RWPE2 (cell line): ENCODE results near the gene SLC35F3.

Source experiments
- ATAC-seq: fragments of 200-7000 bp; cut with Tn5 transposase; 3 replicates; pipeline ENCODE4 v1.9.1; 2021; ENCODE audit warnings: low read depth
- DNase-seq: peaks from one replicate; pipeline ENCODE4 v3.0.0-alpha.2; 2020; ENCODE audit warnings: low spot score
- H3K27ac ChIP-seq: fragments of 450-650 bp; 2 replicates; pipeline ENCODE4 v1.5.1; 2017; ENCODE audit warnings: mild to moderate bottlenecking; ENCODE audit not compliant: poor library complexity, severe bottlenecking
- H3K27me3 ChIP-seq: fragments of 250-450 bp; sonication (Bioruptor Pico); 2 replicates; pipeline ENCODE4 v1.5.1; 2021; ENCODE audit warnings: mild to moderate bottlenecking, moderate library complexity; ENCODE audit not compliant: insufficient read depth, poor library complexity, severe bottlenecking
- H3K36me3 ChIP-seq: fragments of 250-450 bp; sonication (Bioruptor Pico); 2 replicates; pipeline ENCODE4 v1.5.1; 2020; ENCODE audit warnings: low read depth, mild to moderate bottlenecking, moderate library complexity
- H3K4me1 ChIP-seq: fragments of 250-450 bp; sonication (Bioruptor Pico); 2 replicates; pipeline ENCODE4 v1.5.1; 2021; ENCODE audit warnings: mild to moderate bottlenecking, moderate library complexity; ENCODE audit not compliant: insufficient read depth, poor library complexity, severe bottlenecking
- H3K4me3 ChIP-seq: fragments of 250-450 bp; sonication (Bioruptor Pico); 2 replicates; pipeline ENCODE4 v1.5.1; 2021; ENCODE audit warnings: mild to moderate bottlenecking, moderate library complexity; ENCODE audit not compliant: severe bottlenecking
- H3K9me3 ChIP-seq: fragments of 250-450 bp; sonication (Bioruptor Pico); 2 replicates; pipeline ENCODE4 v1.5.1; 2021; ENCODE audit warnings: mild to moderate bottlenecking, moderate library complexity; ENCODE audit not compliant: severe bottlenecking
- TF ChIP-seq, protein P1 (sequence below): fragments of 450-650 bp; IDR thresholded peaks from one replicate; pipeline ENCODE4 v1.5.1; 2017; ENCODE audit warnings: mild to moderate bottlenecking, moderate library complexity; ENCODE audit not compliant: poor library complexity, severe bottlenecking

Gene SLC35F3

DNA sequence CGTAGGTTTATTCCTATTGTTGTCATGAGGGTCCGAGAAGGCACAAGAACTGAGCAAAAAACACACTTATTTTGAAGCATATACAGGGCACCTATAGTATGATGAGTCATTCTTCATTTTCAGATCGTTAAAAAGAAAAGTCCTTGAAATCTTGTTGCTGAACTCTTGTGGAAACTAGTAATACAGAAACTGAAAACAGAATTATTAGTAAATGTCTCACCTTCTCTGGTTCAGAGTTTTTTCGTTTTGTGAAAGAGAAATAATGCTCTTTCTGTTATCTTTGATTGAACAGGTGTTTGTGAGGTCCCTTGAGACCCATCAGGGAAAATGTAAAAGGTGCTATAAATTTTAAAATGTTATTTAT lies 366.7 kb downstream of the SLC35F3 start:
- DNase-seq (no peak), ATAC-seq (no peak)
- Histone ChIP-seq H3K4me3 (no peak overlapping the region), H3K27ac (no peak overlapping the region), H3K27me3 (no peaks in the 10 kb centered on the region), H3K4me1 (no peaks in the 10 kb centered on the region), H3K9me3 (no peaks in the 10 kb centered on the region), H3K36me3 (no peaks in the 10 kb centered on the region)
- TF ChIP-seq, protein P1, sequence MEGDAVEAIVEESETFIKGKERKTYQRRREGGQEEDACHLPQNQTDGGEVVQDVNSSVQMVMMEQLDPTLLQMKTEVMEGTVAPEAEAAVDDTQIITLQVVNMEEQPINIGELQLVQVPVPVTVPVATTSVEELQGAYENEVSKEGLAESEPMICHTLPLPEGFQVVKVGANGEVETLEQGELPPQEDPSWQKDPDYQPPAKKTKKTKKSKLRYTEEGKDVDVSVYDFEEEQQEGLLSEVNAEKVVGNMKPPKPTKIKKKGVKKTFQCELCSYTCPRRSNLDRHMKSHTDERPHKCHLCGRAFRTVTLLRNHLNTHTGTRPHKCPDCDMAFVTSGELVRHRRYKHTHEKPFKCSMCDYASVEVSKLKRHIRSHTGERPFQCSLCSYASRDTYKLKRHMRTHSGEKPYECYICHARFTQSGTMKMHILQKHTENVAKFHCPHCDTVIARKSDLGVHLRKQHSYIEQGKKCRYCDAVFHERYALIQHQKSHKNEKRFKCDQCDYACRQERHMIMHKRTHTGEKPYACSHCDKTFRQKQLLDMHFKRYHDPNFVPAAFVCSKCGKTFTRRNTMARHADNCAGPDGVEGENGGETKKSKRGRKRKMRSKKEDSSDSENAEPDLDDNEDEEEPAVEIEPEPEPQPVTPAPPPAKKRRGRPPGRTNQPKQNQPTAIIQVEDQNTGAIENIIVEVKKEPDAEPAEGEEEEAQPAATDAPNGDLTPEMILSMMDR = no peak

DNA sequence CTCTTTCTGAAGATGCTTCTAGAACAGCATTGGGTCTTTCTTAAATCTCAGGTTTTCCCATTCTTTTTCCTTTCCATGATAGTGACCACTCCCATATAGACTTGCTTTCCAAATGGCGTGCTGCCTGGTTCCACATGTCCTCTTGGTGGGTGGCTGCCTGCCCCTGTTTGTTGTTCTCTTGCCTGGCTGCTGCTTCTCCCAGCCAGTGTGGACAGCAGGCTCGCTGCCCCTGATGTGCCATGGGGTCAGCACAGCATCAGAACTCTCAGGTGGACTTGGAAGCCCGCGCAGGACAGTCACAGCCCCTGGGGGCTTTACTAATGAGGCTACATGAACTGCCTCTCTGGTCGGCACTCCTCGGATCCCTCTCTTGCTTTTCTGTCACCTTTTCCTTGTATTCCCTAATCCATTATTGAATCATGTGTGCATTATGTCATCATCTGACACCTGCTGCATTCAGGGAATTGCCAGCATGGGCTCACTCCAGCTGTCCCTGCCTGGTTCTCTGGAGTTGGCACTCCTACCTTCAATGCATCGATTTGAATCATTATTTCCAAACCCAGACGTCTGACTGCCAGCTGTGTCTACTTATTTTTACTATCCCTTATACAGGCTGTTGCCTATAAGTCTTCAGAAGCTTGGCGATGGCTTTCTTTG lies 368.3 kb downstream of the SLC35F3 start:
- Histone ChIP-seq H3K36me3 (no peaks in the 10 kb centered on the region), H3K4me3 (no peak overlapping the region)

DNA sequence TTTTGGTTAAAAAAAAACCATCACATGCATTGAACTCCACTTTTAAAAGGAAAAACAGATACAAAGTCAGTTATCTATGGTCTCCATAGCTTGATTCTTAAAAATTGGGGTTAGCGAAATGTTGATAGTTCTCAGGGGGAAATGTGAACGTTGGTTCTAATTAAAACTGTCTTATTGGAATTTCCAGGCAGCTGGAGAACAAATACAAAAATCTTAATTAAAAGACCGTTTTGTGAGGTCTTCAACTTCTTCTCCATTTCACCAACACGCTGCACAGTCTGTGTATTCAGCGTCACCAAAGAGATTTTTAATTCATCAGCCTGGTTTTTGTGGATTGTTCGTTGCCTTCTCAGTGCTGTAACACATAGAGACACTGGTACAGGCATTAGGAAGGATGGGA lies 369.5 kb downstream of the SLC35F3 start:
- Histone ChIP-seq H3K27ac (no peak overlapping the region), H3K4me1 (no peaks in the 10 kb centered on the region), H3K27me3 (no peaks in the 10 kb centered on the region), H3K4me3 (no peak overlapping the region), H3K9me3 (no peaks in the 10 kb centered on the region), H3K36me3 (no peaks in the 10 kb centered on the region)
- DNase-seq (no peak), ATAC-seq (no peak)
- TF ChIP-seq, protein P1 = no peak

More for the DNA sequence above, 368.3 kb downstream of the SLC35F3 start:
- no peaks in the 10 kb centered on the region for H3K4me1 ChIP-seq
- no peaks in the 10 kb centered on the region for H3K9me3 ChIP-seq
- H3K27me3 ChIP-seq = no peaks in the 10 kb centered on the region
- TF ChIP-seq, protein P1 = no peak
- DNase-seq (no peak), ATAC-seq (no peak)
- no peak overlapping the region for H3K27ac ChIP-seq

DNA sequence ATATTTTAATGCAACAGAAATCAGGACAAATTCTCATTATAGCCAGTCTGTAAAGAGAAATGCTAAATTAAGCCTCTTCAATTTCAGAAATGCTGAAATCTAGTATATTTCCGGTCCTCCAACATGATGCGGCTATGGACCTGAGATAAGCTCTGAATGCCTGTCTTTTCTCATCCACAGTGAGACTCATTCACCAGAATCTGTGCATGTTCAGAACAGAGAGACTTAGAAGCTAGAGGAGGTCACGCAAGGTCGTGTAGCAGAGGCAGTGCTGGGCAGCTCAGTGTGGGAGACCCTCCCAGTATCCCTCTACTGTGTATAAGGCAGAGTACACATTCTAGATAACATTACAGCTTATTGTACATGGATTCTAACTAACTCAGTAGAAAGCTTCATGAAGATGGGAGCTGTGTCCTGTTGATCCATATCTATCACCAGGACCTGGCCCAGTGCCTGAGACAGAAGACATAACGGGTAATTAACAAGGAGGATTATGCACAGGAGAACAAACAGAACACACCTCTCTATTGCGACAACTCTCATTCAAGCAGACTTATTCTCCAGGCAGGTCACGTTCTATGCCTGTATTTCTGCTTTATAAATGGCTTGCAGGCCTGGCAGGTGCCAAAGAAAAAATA lies 371.8 kb downstream of the SLC35F3 start:
- TF ChIP-seq, protein P1 = no peak
- Histone ChIP-seq H3K4me3 (no peak overlapping the region), H3K27me3 (no peaks in the 10 kb centered on the region), H3K4me1 (no peaks in the 10 kb centered on the region), H3K27ac (no peak overlapping the region), H3K36me3 (no peaks in the 10 kb centered on the region), H3K9me3 (no peaks in the 10 kb centered on the region)
- DNase-seq (no peak), ATAC-seq (no peak)
